Thoracic aorta (tissue), 2 donors: Measurements from ENCODE around the gene HNRNPC. TPM values are rescaled to one million over a fixed set of nuclear protein-coding genes. Genes with fewer than 3 reads are reported as not detected.

ENCODE experiments used
- ATAC-seq: fragments of 150-250 bp; one replicate; pipeline ENCODE4 v1.8.0; 2017; ENCODE audit warnings: low read depth; ENCODE audit not compliant: insufficient number of reproducible peaks, low FRiP score
- DNase-seq: peaks from one replicate; pipeline ENCODE4 v3.0.0-alpha.2; 2020; ENCODE audit warnings: low spot score
- H3K27ac ChIP-seq, 2 donors: fragments of 200-600 bp; sonication (generic); 1 replicate in 1 of 2; 2 replicates in 1 of 2; pipeline ENCODE4 v1.5.1; 2016; ENCODE audit warnings: mild to moderate bottlenecking in 2 of 2, moderate library complexity in 2 of 2
- H3K27me3 ChIP-seq: fragments of 200-600 bp; sonication (generic); replicated peaks from 2 replicates; pipeline ENCODE4 v1.6.0; 2016; ENCODE audit warnings: mild to moderate bottlenecking; ENCODE audit not compliant: insufficient read depth
- H3K36me3 ChIP-seq: fragments of 200-600 bp; sonication (generic); one replicate; pipeline ENCODE4 v1.5.1; 2016
- H3K4me1 ChIP-seq, 2 donors: fragments of 200-600 bp; sonication (generic); 1 replicate in 1 of 2; 2 replicates in 1 of 2; pipeline versions ENCODE4 v1.5.1 to v1.6.0; 2016; ENCODE audit warnings: low read depth in 2 of 2, mild to moderate bottlenecking in 1 of 2; ENCODE audit not compliant: control insufficient read depth in 1 of 2
- H3K4me3 ChIP-seq: fragments of 200-600 bp; sonication (generic); 2 replicates; pipeline ENCODE4 v1.5.1; 2016; ENCODE audit warnings: mild to moderate bottlenecking
- H3K9me3 ChIP-seq: fragments of 200-600 bp; sonication (generic); 2 replicates; pipeline ENCODE4 v1.5.1; 2016
- CTCF ChIP-seq: fragments of 200-600 bp; sonication (generic); IDR thresholded peaks from one replicate; pipeline ENCODE4 v1.5.1; 2019; ENCODE audit warnings: antibody characterized with exemption
- total RNA-seq, 2 donors: library from RNA; depleted of rRNA; stranded (reverse); fragments of >200 nt; gene quantifications; one replicate each; pipeline versions ENCODE4 v1.1.0 to v1.2.3, GENCODE V29; 2016

Gene HNRNPC
- total RNA-seq, 2 donors from 2014 or later = 208 to 422 TPM

DNA sequence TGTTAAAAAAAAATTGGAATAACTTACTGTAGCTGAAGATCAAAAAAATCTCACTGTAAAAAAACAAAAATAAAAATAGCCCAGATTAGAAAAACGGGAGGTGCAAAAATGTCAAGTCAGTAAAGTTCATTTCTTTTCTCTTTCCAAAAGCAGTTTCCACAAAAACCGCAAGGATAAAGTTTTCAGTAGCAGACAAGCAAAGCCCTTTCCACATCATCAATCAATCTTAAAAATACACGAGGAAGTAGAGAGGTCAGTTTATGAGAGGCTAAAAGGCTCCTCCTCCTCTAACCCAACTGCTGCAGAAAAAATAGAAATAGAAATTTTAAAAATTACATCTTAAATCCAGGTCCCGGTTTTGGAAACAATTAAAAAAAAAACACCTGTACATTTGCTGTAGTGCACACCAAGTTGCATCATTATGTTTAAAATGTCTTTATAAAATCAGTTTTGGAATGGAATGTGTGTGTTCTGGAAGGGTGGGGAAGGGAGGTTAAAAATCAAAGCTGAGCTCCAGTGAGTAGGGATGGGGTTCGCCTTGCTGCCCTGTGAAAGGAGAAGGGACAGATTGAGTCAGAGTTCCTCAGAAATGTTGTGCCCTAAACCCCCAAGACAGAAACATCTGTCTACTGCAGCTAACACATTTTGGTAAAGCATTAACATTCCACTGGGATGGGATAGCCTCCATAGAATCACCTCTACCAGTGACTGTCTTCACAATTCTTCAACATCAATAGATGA, 5.8 kb downstream of the HNRNPC start:
- DNase-seq = no peak
- no peaks in the 10 kb centered on the region for H3K9me3 ChIP-seq
- H3K27me3 ChIP-seq = no peaks in the 10 kb centered on the region
- no peak for ATAC-seq
- H3K4me1 ChIP-seq = peaks cover 68 to 84% of the 10 kb centered on the region in 2 donors
- H3K36me3 ChIP-seq = peaks cover 31% of the 10 kb centered on the region
- peak overlapping the region; percentile 5 for H3K4me3 ChIP-seq
- H3K27ac ChIP-seq = peak overlapping the region; percentile 18 to 19
- TF ChIP-seq CTCF = no peak

GRCh38 chr14:21262410-21262809, 6.8 kb downstream of the HNRNPC start:
- DNase-seq (no peak), ATAC-seq (no peak)
- no peaks in the 10 kb centered on the region for H3K27me3 ChIP-seq
- peaks cover 70 to 91% of the 10 kb centered on the region in 2 donors for H3K4me1 ChIP-seq
- H3K9me3 ChIP-seq = no peaks in the 10 kb centered on the region
- no peak for TF ChIP-seq CTCF
- H3K36me3 ChIP-seq = peaks cover 31% of the 10 kb centered on the region
- no peak overlapping the region for H3K27ac ChIP-seq
- peak overlapping the region; percentile 28 for H3K4me3 ChIP-seq

GRCh38 chr14:21261824-21262223, 7.4 kb downstream of the HNRNPC start:
- Histone ChIP-seq H3K4me1 (peaks cover 67 to 91% of the 10 kb centered on the region in 2 donors), H3K36me3 (peaks cover 33% of the 10 kb centered on the region)
- no peak for DNase-seq

DNA sequence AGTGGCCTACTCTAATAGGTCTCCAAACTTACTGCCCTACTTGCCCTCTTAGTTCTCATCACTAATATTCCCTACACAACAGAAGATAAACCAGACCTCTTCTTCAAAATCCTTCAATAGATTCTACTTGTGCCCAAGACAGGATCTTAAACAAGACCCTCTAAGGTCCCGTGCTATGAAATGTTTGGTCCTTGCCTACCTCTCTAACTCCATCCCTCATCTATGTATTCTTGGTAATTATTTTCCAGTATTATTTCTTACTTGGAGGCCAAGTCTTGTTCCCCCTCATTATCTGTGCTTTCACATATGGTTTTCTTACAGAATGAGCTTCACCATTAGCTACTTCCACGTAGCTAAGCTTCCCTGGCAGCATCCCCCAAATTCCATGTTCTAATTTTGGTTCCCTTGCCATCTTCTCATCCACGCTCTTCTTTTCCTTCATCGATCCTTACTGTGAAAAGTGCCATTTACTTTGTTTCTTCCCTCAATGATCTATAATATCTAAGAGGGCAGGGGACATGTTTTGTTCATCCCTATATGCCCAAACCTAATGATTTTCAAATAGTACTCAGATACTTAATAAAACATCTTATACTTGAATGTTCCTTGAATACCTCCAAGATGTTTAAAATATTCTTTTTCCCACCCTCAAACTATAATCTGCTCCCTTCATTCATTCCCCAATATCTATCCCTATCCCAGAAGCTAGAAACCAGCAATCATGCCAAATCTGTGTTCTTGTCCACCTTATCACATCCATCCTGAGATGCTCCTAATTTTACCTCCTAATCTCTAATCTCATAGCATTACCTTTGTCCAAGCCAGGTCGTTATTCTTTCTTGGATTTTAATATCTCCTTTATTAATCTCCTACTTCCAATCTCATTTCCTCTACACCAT, 10.1 kb downstream of the HNRNPC start:
- no peaks in the 10 kb centered on the region for H3K27me3 ChIP-seq
- peaks cover 54 to 90% of the 10 kb centered on the region in 2 donors for H3K4me1 ChIP-seq
- no peaks in the 10 kb centered on the region for H3K9me3 ChIP-seq
- no peak overlapping the region for H3K27ac ChIP-seq
- ATAC-seq (no peak), DNase-seq (no peak)
- TF ChIP-seq CTCF = no peak
- peaks cover 34% of the 10 kb centered on the region for H3K36me3 ChIP-seq
- no peak overlapping the region for H3K4me3 ChIP-seq

More at GRCh38 chr14:21261824-21262223, 7.4 kb downstream of the HNRNPC start:
- Histone ChIP-seq H3K27ac (no peak overlapping the region), H3K4me3 (no peak overlapping the region), H3K9me3 (no peaks in the 10 kb centered on the region), H3K27me3 (no peaks in the 10 kb centered on the region)
- no peak for ATAC-seq
- no peak for TF ChIP-seq CTCF
